Erythroblast (primary cell): ENCODE results near the gene LTBP3.

Experiments used
- GATA1 ChIP-seq: IDR thresholded peaks from 2 replicates; pipeline ENCODE4 v1.6.1; 2011; ENCODE audit warnings: low read depth, mild to moderate bottlenecking, control low read depth, low read length, moderate library complexity
- POLR2A ChIP-seq: IDR thresholded peaks from 2 replicates; pipeline ENCODE4 v1.6.1; 2011; ENCODE audit warnings: mild to moderate bottlenecking, low read length

- TF ChIP-seq POLR2A (no peak), GATA1 (no peak)
These were observed 48.9 kb upstream of the LTBP3 start for GRCh38 chr11:65606876-65607613.
